H1 (cell line): Measurements from ENCODE around the gene ZNF277. TPM values are rescaled to one million over a fixed set of nuclear protein-coding genes. Genes with fewer than 3 reads are reported as not detected.

Experiments
- CTCF ChIA-PET: fragments of 300-600 bp; sonication (Branson Sonifier 250); formaldehyde crosslinking; loops from one replicate; lab custom pipeline; 2021; ENCODE audit not compliant: partially characterized antibody; lab: Charles Lee
- POLR2A ChIA-PET: fragments of 300-600 bp; sonication (Branson Sonifier 250); formaldehyde crosslinking; loops from one replicate; lab custom pipeline; 2021; ENCODE audit warnings: inconsistent platforms; ENCODE audit not compliant: partially characterized antibody; lab: Charles Lee
- DNase-seq, 2 experiments: peaks; one replicate each; pipeline versions ENCODE4 v3.0.0 to v3.0.0-alpha.2; 2010 to 2022; ENCODE audit warnings: low spot score in 2 of 2, low read depth in 1 of 2, mixed read lengths in 1 of 2
- FAIRE-seq: peaks from 2 replicates; lab custom pipeline; 2011; peaks lifted over from hg19 to GRCh38; lab: Jason Lieb, UNC
- H2AFZ ChIP-seq: 2 replicates; pipeline ENCODE4 v1.8.1; 2012; ENCODE audit warnings: low read length, inconsistent platforms
- H2AK5ac ChIP-seq: 2 replicates; pipeline ENCODE4 v1.6.1; 2013; ENCODE audit warnings: low read depth, low read length
- H2BK120ac ChIP-seq: replicated peaks from 2 replicates; pipeline ENCODE3; 2013; ENCODE audit warnings: low read depth, low read length, inconsistent platforms
- H2BK12ac ChIP-seq: 2 replicates; pipeline ENCODE4 v1.6.1; 2013; ENCODE audit warnings: low read depth, low read length
- H2BK15ac ChIP-seq: 2 replicates; pipeline ENCODE4 v1.6.1; 2013; ENCODE audit warnings: low read length
- H2BK20ac ChIP-seq: 2 replicates; pipeline ENCODE4 v1.6.1; 2013; ENCODE audit warnings: low read length
- H2BK5ac ChIP-seq: 2 replicates; pipeline ENCODE4 v1.6.1; 2013; ENCODE audit warnings: low read depth, low read length
- H3K14ac ChIP-seq: 2 replicates; pipeline ENCODE4 v1.6.1; 2013; ENCODE audit warnings: inconsistent platforms; ENCODE audit not compliant: insufficient read length
- H3K18ac ChIP-seq: 2 replicates; pipeline ENCODE4 v1.6.1; 2013; ENCODE audit warnings: low read length; ENCODE audit errors: extremely low read depth
- H3K23ac ChIP-seq: 2 replicates; pipeline ENCODE4 v1.6.1; 2013; ENCODE audit warnings: inconsistent platforms; ENCODE audit not compliant: insufficient read length
- H3K23me2 ChIP-seq: 2 replicates; pipeline ENCODE4 v1.6.1; 2013; ENCODE audit warnings: low read depth, low read length
- H3K27ac ChIP-seq: 2 replicates; pipeline ENCODE4 v1.6.1; 2011; ENCODE audit warnings: low read depth, low read length, inconsistent platforms
- H3K27me3 ChIP-seq, 4 experiments: replicated peaks in 1 of 4; 1 replicate in 1 of 4; 2 replicates in 3 of 4; pipeline versions ENCODE4 v1.6.1 to v1.8.1; 2011 to 2013; ENCODE audit warnings: low read length in 3 of 4, mild to moderate bottlenecking in 3 of 4, inconsistent platforms in 2 of 4, mixed read lengths in 2 of 4, moderate library complexity in 1 of 4; ENCODE audit not compliant: control insufficient read depth in 3 of 4, insufficient read depth in 3 of 4; ENCODE audit errors: extremely low read depth in 1 of 4
- H3K36me3 ChIP-seq, 4 experiments: 2 replicates each; pipeline versions ENCODE4 v1.6.1 to v1.8.1; 2011 to 2013; ENCODE audit warnings: mild to moderate bottlenecking in 4 of 4, low read length in 3 of 4, moderate library complexity in 2 of 4, control low read depth in 1 of 4, inconsistent platforms in 1 of 4; ENCODE audit not compliant: insufficient read depth in 4 of 4, control insufficient read depth in 2 of 4
- H3K4ac ChIP-seq: replicated peaks from 2 replicates; pipeline ENCODE3; 2013; ENCODE audit warnings: low read length, low read depth, mixed read lengths, inconsistent platforms; ENCODE audit not compliant: insufficient read length
- H3K4me1 ChIP-seq, 4 experiments: replicated peaks in 1 of 4; 1 replicate in 1 of 4; 2 replicates in 3 of 4; pipeline versions ENCODE4 v1.6.1 to v1.8.1; 2011 to 2013; ENCODE audit warnings: low read length in 3 of 4, inconsistent platforms in 2 of 4, mixed read lengths in 1 of 4; ENCODE audit not compliant: insufficient read depth in 4 of 4, control insufficient read depth in 3 of 4
- H3K4me2 ChIP-seq, 2 experiments: 2 replicates each; pipeline versions ENCODE4 v1.6.1 to v1.8.1; 2011 to 2013; ENCODE audit warnings: low read depth in 2 of 2, low read length in 2 of 2, control low read depth in 1 of 2, inconsistent platforms in 1 of 2, mild to moderate bottlenecking in 1 of 2; ENCODE audit not compliant: insufficient read depth in 1 of 2
- H3K4me3 ChIP-seq, 4 experiments: fragments of 200-600, 300-600 bp in 1 of 4; sonication (generic), shearing (Covaris generic), sonication (Bioruptor Twin) in 1 of 4; 2 replicates each; pipeline versions ENCODE4 v1.5.1 to v1.8.1; 2011 to 2016; ENCODE audit warnings: low read length in 4 of 4, low read depth in 3 of 4, control low read depth in 2 of 4, inconsistent platforms in 2 of 4, mild to moderate bottlenecking in 2 of 4, mixed read lengths in 1 of 4, moderate library complexity in 1 of 4; ENCODE audit not compliant: insufficient read depth in 2 of 4; ENCODE audit errors: extremely low read depth in 1 of 4
- H3K56ac ChIP-seq: replicated peaks from 2 replicates; pipeline ENCODE3; 2013; ENCODE audit warnings: low read depth, mild to moderate bottlenecking, mixed read lengths, low read length, inconsistent platforms; ENCODE audit not compliant: insufficient read length
- H3K79me1 ChIP-seq: 2 replicates; pipeline ENCODE4 v1.6.1; 2013; ENCODE audit warnings: low read depth, low read length, control low read depth
- H3K79me2 ChIP-seq, 2 experiments: 2 replicates each; pipeline versions ENCODE4 v1.6.1 to v1.8.1; 2012 to 2013; ENCODE audit warnings: low read length in 2 of 2, mild to moderate bottlenecking in 2 of 2, inconsistent platforms in 1 of 2; ENCODE audit not compliant: insufficient read depth in 2 of 2, control insufficient read depth in 1 of 2
- H3K9ac ChIP-seq, 4 experiments: replicated peaks in 1 of 4; 1 replicate in 1 of 4; 2 replicates in 3 of 4; pipeline versions ENCODE4 v1.6.1 to v1.8.1; 2011 to 2013; ENCODE audit warnings: low read depth in 3 of 4, low read length in 3 of 4, control low read depth in 2 of 4, mild to moderate bottlenecking in 2 of 4, moderate library complexity in 2 of 4, inconsistent platforms in 1 of 4; ENCODE audit errors: extremely low read depth in 1 of 4
- H3K9me3 ChIP-seq, 2 experiments: 2 replicates each; pipeline versions ENCODE4 v1.6.1 to v1.8.1; 2012 to 2013; ENCODE audit warnings: mild to moderate bottlenecking in 2 of 2, moderate library complexity in 2 of 2, control low read depth in 1 of 2, inconsistent platforms in 1 of 2, low read depth in 1 of 2, low read length in 1 of 2, mixed read lengths in 1 of 2; ENCODE audit not compliant: insufficient read depth in 2 of 2
- H4K20me1 ChIP-seq, 2 experiments: replicated peaks in 1 of 2; 2 replicates each; pipeline versions ENCODE3 to v1.8.1; 2011 to 2013; ENCODE audit warnings: inconsistent platforms in 2 of 2, low read length in 2 of 2, mild to moderate bottlenecking in 1 of 2; ENCODE audit not compliant: insufficient read depth in 2 of 2, control insufficient read depth in 1 of 2
- H4K5ac ChIP-seq: 2 replicates; pipeline ENCODE4 v1.6.1; 2013; ENCODE audit warnings: low read length, low read depth, mixed read lengths, inconsistent platforms; ENCODE audit not compliant: insufficient read length
- H4K8ac ChIP-seq: 2 replicates; pipeline ENCODE4 v1.8.0; 2013; ENCODE audit warnings: mild to moderate bottlenecking, moderate library complexity, low read length, inconsistent platforms; ENCODE audit not compliant: insufficient read depth; ENCODE audit errors: extremely low read depth
- H4K91ac ChIP-seq: replicated peaks from 2 replicates; pipeline ENCODE3; 2013; ENCODE audit warnings: low read length, mixed read lengths, inconsistent platforms; ENCODE audit not compliant: insufficient read length
- CTBP2 ChIP-seq: IDR thresholded peaks from 2 replicates; pipeline ENCODE4 v1.7.0; 2011; ENCODE audit warnings: borderline replicate concordance, mild to moderate bottlenecking, moderate library complexity, mixed read lengths, low read length; ENCODE audit not compliant: insufficient read depth, insufficient read length
- GABPA ChIP-seq: IDR thresholded peaks from 2 replicates; pipeline ENCODE4 v1.6.1; 2011; ENCODE audit warnings: mild to moderate bottlenecking, low read length, moderate library complexity, borderline replicate concordance; ENCODE audit not compliant: insufficient read depth
- JUND ChIP-seq: IDR thresholded peaks from 2 replicates; pipeline ENCODE4 v1.6.1; 2011; ENCODE audit warnings: mild to moderate bottlenecking, improper control_type of control experiment, low read length
- SIN3A ChIP-seq, 2 experiments: IDR thresholded peaks in 1 of 2; conservative IDR thresholded peaks in 1 of 2; 2 replicates each; pipeline ENCODE4 v1.6.1; 2011 to 2012; ENCODE audit warnings: low read length in 2 of 2, improper control_type of control experiment in 1 of 2, low read depth in 1 of 2, mild to moderate bottlenecking in 1 of 2
- SP4 ChIP-seq: IDR thresholded peaks from 2 replicates; pipeline ENCODE4 v1.6.1; 2012; ENCODE audit warnings: low read length, inconsistent platforms
- WGBS, 2 experiments: shearing (Covaris generic) in 1 of 2; methylation state at CpG; one replicate each; pipeline versions ENCODE4 v1.1.6 to v1.1.7; 2013 to 2015; ENCODE audit warnings: low lambda C conversion rate in 2 of 2, mixed read lengths in 2 of 2, inconsistent platforms in 1 of 2, low coverage in 1 of 2, missing lambda C conversion rate in 1 of 2; ENCODE audit not compliant: insufficient replicate concordance in 2 of 2, insufficient coverage in 1 of 2, insufficient read length in 1 of 2; ENCODE audit errors: extremely low coverage in 1 of 2, missing lambda C conversion rate in 1 of 2; 5-methylcytosine and 5-hydroxymethylcytosine counted together
- polyA plus RNA-seq, 7 experiments: library from polyadenylated mRNA; depleted of rRNA in 3 of 7; stranded (reverse) in 5 of 7; unstranded in 2 of 7; fragments of >200 nt in 5 of 7; fragments of 200-250 nt in 2 of 7; gene quantifications; 1 replicate in 5 of 7; 2 replicates in 1 of 7; 4 replicates in 1 of 7; pipeline versions ENCODE4 v1.2.1 to v1.2.3, GENCODE V29; 2011 to 2013; ENCODE audit warnings: missing spikeins in 2 of 7, mixed read lengths in 2 of 7
- total RNA-seq: library from RNA; stranded (reverse); fragmentation: NEBNext Ultra II Directional; extraction: Animal tissue kit (Norgen Biotek cat#: 25700); gene quantifications from 2 replicates; pipeline ENCODE4 v1.2.1, GENCODE V29; 2021
- TF ChIP-seq, protein P1 (sequence below): IDR thresholded peaks from 2 replicates; pipeline ENCODE4 v1.6.1; 2012; ENCODE audit warnings: inconsistent platforms

ZNF277 gene
- total and polyA plus RNA-seq, 2 of the 8 experiments (the other 6 are each of a cell fraction or from before 2014, with no cell fraction given): 5.1 to 21.7 TPM

DNA sequence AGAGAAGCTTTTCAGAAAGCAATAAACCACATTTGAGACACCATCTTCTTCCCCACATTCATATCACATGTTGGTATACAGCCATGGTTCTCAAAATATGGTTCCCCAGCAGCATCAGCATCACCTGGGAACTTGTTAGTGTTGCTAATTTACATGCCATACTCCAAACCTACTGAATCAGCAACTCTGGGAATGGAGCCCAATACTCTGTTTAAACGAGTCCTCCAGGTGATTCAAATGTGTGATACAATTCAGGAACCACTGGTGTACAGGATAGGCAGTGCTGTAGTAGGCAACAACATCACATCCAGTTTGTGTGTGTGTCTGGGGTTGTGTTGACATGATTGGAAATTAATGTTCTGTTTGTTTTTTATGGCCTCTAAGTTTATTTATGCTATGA is 47.7 kb downstream of the ZNF277 start:
- no peak overlapping the region for H4K8ac ChIP-seq

More for the DNA sequence above, 47.7 kb downstream of the ZNF277 start:
- TF ChIP-seq SP4 (no peak), GABPA (no peak), SIN3A (conservative IDR thresholded peaks at IDR 0.05 in 1 of 2, IDR thresholded peaks at IDR 0.05 in 1 of 2; ENCODE audit: low read depth in 1 of 2, low read length in 2 of 2) (no peak), CTBP2 (no peak), JUND (no peak)
- TF ChIP-seq, protein P1, sequence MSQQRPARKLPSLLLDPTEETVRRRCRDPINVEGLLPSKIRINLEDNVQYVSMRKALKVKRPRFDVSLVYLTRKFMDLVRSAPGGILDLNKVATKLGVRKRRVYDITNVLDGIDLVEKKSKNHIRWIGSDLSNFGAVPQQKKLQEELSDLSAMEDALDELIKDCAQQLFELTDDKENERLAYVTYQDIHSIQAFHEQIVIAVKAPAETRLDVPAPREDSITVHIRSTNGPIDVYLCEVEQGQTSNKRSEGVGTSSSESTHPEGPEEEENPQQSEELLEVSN: no peak
- Histone ChIP-seq H3K4me1 (peaks cover 2 to 19% (median 14%) of the 10 kb centered on the region in 4 experiments; a peak in 4 of 7 replicates), H2BK5ac (no peak overlapping the region), H2AFZ (no peak overlapping the region), H2BK15ac (no peak overlapping the region), H3K79me2 (peaks cover 0 to 45% of the 10 kb centered on the region in 2 experiments; a peak in 2 of 4 replicates), H2BK20ac (no peak overlapping the region), H3K27me3 (peaks cover 2 to 18% (median 11%) of the 10 kb centered on the region in 4 experiments), H2BK12ac (no peak overlapping the region), H3K4ac (no peak overlapping the region), H3K23ac (no peak overlapping the region), H4K5ac (no peak overlapping the region), H3K9ac (no peak overlapping the region), H3K27ac (no peak overlapping the region), H3K56ac (no peak overlapping the region), H3K4me3 (no peak overlapping the region), H3K18ac (no peak overlapping the region), H4K20me1 (peaks cover 6 to 8% of the 10 kb centered on the region in 2 experiments), H4K91ac (no peak overlapping the region), H3K23me2 (no peaks in the 10 kb centered on the region), H3K14ac (no peak overlapping the region), H2AK5ac (no peak overlapping the region), H3K36me3 (no peaks in the 10 kb centered on the region), H3K9me3 (no peaks in the 10 kb centered on the region), H3K79me1 (no peaks in the 10 kb centered on the region), H2BK120ac (no peak overlapping the region), H3K4me2 (no peak overlapping the region)
- WGBS, 2 experiments: 96% methylated on average over 1 of the region's 1 CpG; no CpG with 5 or more reads in 1 of the 2 experiments
- ChIA-PET POLR2A (no interaction called here), CTCF (interaction anchor here (0.8 to 0.9 kb wide), 2 partner anchors 20 to 27 kb away, joined by 3 read pairs; no protein-coding TSS in a partner anchor)
- FAIRE-seq: no peak
- DNase-seq: no peak
